ENCODE data around the gene SDHB.

Gene SDHB

GRCh38 chr1:17043676-17044075, 10.2 kb downstream of the SDHB start:
- DNase-seq, result no peak

GRCh38 chr1:17040135-17040534, 13.7 kb downstream of the SDHB start:
- no peak for DNase-seq

- no peak for DNase-seq
Observed at GRCh38 chr1:17039522-17039921, 14.3 kb downstream of the SDHB start.

- DNase-seq, result no peak
Observed at GRCh38 chr1:17033481-17033880, 20.4 kb downstream of the SDHB start.

GRCh38 chr1:17032741-17033140, 21.1 kb downstream of the SDHB start:
- no peak for DNase-seq

GRCh38 chr1:17031436-17031835, 22.4 kb downstream of the SDHB start:
- no peak for DNase-seq

GRCh38 chr1:17030206-17030605, 23.6 kb downstream of the SDHB start:
- no peak for DNase-seq

GRCh38 chr1:17028662-17029188, 25.1 kb downstream of the SDHB start:
- DNase-seq, result no peak

GRCh38 chr1:17027900-17028299, 25.9 kb downstream of the SDHB start:
- no peak for DNase-seq

- no peak for DNase-seq
Observed at GRCh38 chr1:17027403-17027802, 26.4 kb downstream of the SDHB start.

GRCh38 chr1:17024721-17025120, 29.1 kb downstream of the SDHB start:
- no peak for DNase-seq

- no peak for DNase-seq
Observed at GRCh38 chr1:17023573-17023972, 30.3 kb downstream of the SDHB start.

- no peak for DNase-seq
Observed at GRCh38 chr1:17023102-17023501, 30.7 kb downstream of the SDHB start.

GRCh38 chr1:17021896-17022295, 31.9 kb downstream of the SDHB start:
- no peak for DNase-seq

GRCh38 chr1:17020502-17020901, 33.3 kb downstream of the SDHB start:
- no peak for DNase-seq

- DNase-seq, result no peak
Observed at GRCh38 chr1:17018849-17019248, 35.0 kb downstream of the SDHB start.

- DNase-seq, result no peak
Observed at GRCh38 chr1:17017435-17017834, 36.4 kb downstream of the SDHB start.

- DNase-seq, result no peak
Observed at GRCh38 chr1:17016317-17016661, 37.5 kb downstream of the SDHB start.

- DNase-seq, result no peak
Observed at GRCh38 chr1:17014671-17015567, 38.9 kb downstream of the SDHB start.

- no peak for DNase-seq
Observed at GRCh38 chr1:17013491-17014320, 40.1 kb downstream of the SDHB start.

GRCh38 chr1:17012775-17013490, 40.9 kb downstream of the SDHB start:
- no peak for DNase-seq

GRCh38 chr1:17011439-17012307, 42.2 kb downstream of the SDHB start, which contains the start of gene ATP13A2:
Gene ATP13A2 (minus strand): TSS chr1:17011928. CDS start chr1:17011738, 190 bp downstream.
- no peak for DNase-seq

Measured in GOT3 (cell line).